ENCODE data around the gene RBM38.
"Not testable (repeated sequence)": the region's sequence is repeated elsewhere in the genome, so short reads cannot be mapped to it uniquely, and the experiment has no call there.

The RBM38 gene

DNA sequence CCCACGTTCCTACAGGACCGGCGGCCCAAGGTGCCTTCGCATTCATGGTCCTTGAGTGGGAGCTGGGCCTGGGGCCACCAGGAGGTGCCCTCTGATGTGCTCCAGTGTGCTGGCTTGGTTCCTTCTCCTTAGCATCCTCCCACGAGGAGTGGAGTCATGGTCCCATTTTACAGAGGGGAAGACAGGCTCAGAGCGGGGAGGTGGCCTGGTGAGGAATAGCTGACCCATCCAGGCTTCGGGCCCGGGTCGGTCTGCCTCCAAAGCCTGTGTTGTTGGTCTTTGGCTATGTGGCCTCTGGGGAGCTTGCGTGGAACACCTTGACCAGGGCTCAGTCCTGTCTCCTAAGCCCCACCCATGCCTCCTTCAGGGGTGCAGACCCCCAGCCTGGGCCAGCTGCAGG lies 22.8 kb downstream of the RBM38 start:
- H3K9me3 Mint-ChIP-seq = no peaks in the 10 kb centered on the region
- peaks cover 35% of the 10 kb centered on the region for H3K4me1 Mint-ChIP-seq
- no peak overlapping the region for H3K27ac Mint-ChIP-seq (ENCODE audit: low read depth)

GRCh38 chr20:57414867-57415592 lies 23.8 kb downstream of the RBM38 start:
- no peaks in the 10 kb centered on the region for H3K27me3 Mint-ChIP-seq
- no peaks in the 10 kb centered on the region for H3K9me3 Mint-ChIP-seq
- no peak overlapping the region for H3K27ac Mint-ChIP-seq (ENCODE audit: low read depth)
- no peak for ATAC-seq (replicated peaks; ENCODE audit: extremely low read depth, poor library complexity, severe bottlenecking)
- H3K36me3 Mint-ChIP-seq (ENCODE audit: insufficient read depth) = peaks cover 18% of the 10 kb centered on the region
- peaks cover 30% of the 10 kb centered on the region for H3K4me1 Mint-ChIP-seq
- H3K4me3 Mint-ChIP-seq = no peak overlapping the region
- DNase-seq (ENCODE audit: low spot score in 2 of 2) = no peak

More for the DNA sequence above, 22.8 kb downstream of the RBM38 start:
- DNase-seq (ENCODE audit: low spot score in 2 of 2) = no peak
- no peak for ATAC-seq (replicated peaks; ENCODE audit: extremely low read depth, poor library complexity, severe bottlenecking)
- no peak overlapping the region for H3K4me3 Mint-ChIP-seq
- peaks cover 28% of the 10 kb centered on the region for H3K36me3 Mint-ChIP-seq (ENCODE audit: insufficient read depth)
- no peaks in the 10 kb centered on the region for H3K27me3 Mint-ChIP-seq

DNA sequence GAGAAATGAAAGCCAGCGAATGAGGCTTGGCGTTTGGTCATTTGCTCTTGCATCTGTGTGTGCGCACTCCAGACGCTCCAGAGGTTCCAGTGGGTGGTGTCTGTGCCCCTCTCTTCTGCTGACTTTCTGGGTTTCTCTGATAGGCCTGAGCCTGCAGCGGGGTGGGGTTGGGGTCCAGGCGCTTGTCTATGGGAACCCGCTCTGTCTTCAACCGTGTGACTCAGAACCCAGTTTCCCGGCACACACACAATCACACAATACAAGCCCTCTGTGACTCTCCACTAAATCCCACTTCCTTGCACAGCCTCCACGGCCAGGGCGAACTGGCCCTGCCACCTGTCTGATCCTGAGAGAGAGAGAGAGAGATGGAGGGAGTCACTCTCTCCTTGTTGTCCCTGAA lies 24.6 kb downstream of the RBM38 start:
- Mint-ChIP-seq H3K4me3 (no peak overlapping the region), H3K9me3 (no peaks in the 10 kb centered on the region), H3K4me1 (peaks cover 29% of the 10 kb centered on the region), H3K27me3 (no peaks in the 10 kb centered on the region), H3K27ac (ENCODE audit: low read depth) (no peak overlapping the region), H3K36me3 (ENCODE audit: insufficient read depth) (peaks cover 11% of the 10 kb centered on the region)
- DNase-seq (ENCODE audit: low spot score in 2 of 2) (no peak), ATAC-seq (replicated peaks; ENCODE audit: extremely low read depth, poor library complexity, severe bottlenecking) (no peak)

- Mint-ChIP-seq H3K36me3 (ENCODE audit: insufficient read depth) (peaks cover 11% of the 10 kb centered on the region), H3K27me3 (no peaks in the 10 kb centered on the region)
Measured at GRCh38 chr20:57416296-57417022, 25.3 kb downstream of the RBM38 start.

DNA sequence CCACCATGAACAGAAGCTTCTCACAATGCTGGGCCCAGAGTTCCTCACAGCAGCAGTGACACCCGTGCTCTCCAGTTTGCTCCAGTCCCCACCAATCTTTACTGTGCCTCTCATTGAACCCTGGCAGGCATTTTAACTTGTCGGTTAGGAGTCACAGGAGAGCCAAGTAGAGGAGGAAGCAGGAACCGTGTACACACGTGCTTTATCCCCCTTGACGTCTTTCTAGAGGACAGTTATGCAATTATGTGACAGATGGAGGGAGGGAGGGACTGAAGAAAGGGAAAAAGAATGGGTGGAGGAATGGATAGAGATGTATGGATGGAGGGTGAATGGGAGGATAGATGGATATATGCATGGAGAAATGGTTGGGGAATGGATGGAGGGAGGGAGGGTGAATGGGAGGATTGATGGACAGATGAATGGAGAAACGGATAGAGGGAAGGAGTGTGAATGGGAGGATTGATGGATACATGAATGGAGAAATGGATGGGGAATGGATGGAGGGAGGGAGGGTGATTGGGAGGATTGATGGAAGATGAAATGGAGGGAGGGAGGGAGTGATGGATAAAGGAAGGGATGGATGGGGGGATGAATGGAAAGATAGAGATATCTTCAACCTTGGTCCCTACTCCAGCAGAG lies 26.0 kb downstream of the RBM38 start:
- Mint-ChIP-seq H3K27me3 (no peaks in the 10 kb centered on the region), H3K4me1 (peaks cover 25% of the 10 kb centered on the region), H3K36me3 (ENCODE audit: insufficient read depth) (peaks cover 7% of the 10 kb centered on the region), H3K4me3 (no peak overlapping the region), H3K27ac (ENCODE audit: low read depth) (no peak overlapping the region), H3K9me3 (no peaks in the 10 kb centered on the region)
- no peak for ATAC-seq (replicated peaks; ENCODE audit: extremely low read depth, poor library complexity, severe bottlenecking)
- no peak for DNase-seq (ENCODE audit: low spot score in 2 of 2)

More at GRCh38 chr20:57416296-57417022, 25.3 kb downstream of the RBM38 start:
- Mint-ChIP-seq H3K4me1 (peaks cover 23% of the 10 kb centered on the region), H3K4me3 (no peak overlapping the region), H3K9me3 (no peaks in the 10 kb centered on the region), H3K27ac (ENCODE audit: low read depth) (no peak overlapping the region)
- ATAC-seq (replicated peaks; ENCODE audit: extremely low read depth, poor library complexity, severe bottlenecking) (no peak), DNase-seq (ENCODE audit: low spot score in 2 of 2) (no peak)

- no peaks in the 10 kb centered on the region for H3K9me3 Mint-ChIP-seq
- ATAC-seq (replicated peaks; ENCODE audit: extremely low read depth, poor library complexity, severe bottlenecking) (no peak), DNase-seq (ENCODE audit: low spot score in 2 of 2) (no peak)
- no peaks in the 10 kb centered on the region for H3K27me3 Mint-ChIP-seq
- H3K27ac Mint-ChIP-seq (ENCODE audit: low read depth) = no peak overlapping the region
- H3K4me1 Mint-ChIP-seq = peaks cover 19% of the 10 kb centered on the region
- peaks cover 3% of the 10 kb centered on the region for H3K36me3 Mint-ChIP-seq (ENCODE audit: insufficient read depth)
- no peak overlapping the region for H3K4me3 Mint-ChIP-seq
Measured at GRCh38 chr20:57417830-57418780, 26.9 kb downstream of the RBM38 start.

DNA sequence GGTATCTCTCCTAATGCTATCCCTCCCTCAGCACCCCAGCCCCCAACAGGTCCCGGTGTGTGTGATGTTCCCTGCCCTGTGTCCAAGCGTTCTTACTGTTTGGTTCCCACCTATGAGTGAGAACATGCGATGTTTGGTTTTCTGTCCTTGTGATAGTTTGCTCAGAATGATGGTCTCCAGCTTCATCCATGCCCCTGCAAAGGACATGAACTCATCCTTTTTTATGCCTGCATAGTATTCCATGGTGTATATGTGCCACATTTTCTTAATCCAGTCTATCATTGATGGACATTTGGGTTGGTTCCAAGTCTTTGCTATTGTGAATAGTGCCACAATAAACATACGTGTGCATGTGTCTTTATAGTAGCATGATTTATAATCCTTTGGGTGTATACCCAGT lies 28.3 kb downstream of the RBM38 start:
- not testable (repeated sequence) for H3K9me3 Mint-ChIP-seq

DNA sequence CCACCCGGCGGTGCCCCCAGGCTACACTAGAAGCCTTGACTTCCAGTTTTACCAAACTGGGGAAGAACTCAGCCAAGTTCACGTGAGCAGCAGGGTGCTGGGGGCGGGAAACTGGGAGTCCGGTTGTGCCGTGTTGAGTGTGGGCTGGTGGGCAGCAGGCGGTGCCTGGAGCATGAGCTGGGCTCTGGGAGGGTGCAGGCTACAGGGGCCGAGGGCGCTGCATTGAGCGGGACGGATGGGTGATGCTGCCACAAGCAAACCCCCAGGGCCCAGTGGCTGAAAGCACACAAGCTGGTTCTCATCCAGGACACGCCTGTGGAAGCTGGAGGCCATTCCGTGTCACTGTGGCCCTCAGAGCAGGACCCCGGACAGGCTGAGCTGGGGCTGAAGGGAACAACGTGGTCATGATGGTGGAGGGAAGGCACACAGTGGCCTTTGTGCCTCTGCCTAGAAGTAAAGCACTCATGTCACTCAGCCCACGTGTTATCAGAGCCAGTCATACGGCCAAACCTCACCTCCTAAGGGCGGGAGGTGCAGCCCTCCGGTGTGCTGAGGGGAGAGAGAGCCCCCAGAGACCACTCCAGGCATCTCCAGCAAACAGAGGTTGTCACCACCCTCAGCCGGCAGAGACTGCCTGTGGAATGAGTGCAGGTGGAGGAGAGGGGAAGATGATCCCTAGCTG lies 29.5 kb downstream of the RBM38 start:
- ATAC-seq (replicated peaks; ENCODE audit: extremely low read depth, poor library complexity, severe bottlenecking) = no peak
- Mint-ChIP-seq H3K9me3 (no peaks in the 10 kb centered on the region), H3K27me3 (no peaks in the 10 kb centered on the region), H3K4me3 (no peak overlapping the region), H3K36me3 (ENCODE audit: insufficient read depth) (peaks cover 1% of the 10 kb centered on the region), H3K4me1 (peaks cover 28% of the 10 kb centered on the region), H3K27ac (ENCODE audit: low read depth) (no peak overlapping the region)
- DNase-seq (ENCODE audit: low spot score in 2 of 2) = no peak

More for the DNA sequence above, 28.3 kb downstream of the RBM38 start:
- H3K4me3 Mint-ChIP-seq; ATAC-seq (replicated peaks; ENCODE audit: extremely low read depth, poor library complexity, severe bottlenecking); H3K36me3 Mint-ChIP-seq (ENCODE audit: insufficient read depth); H3K27ac Mint-ChIP-seq (ENCODE audit: low read depth); H3K27me3 Mint-ChIP-seq; DNase-seq (ENCODE audit: low spot score in 2 of 2): not testable (repeated sequence)
- H3K4me1 Mint-ChIP-seq = peaks cover 19% of the 10 kb centered on the region

DNA sequence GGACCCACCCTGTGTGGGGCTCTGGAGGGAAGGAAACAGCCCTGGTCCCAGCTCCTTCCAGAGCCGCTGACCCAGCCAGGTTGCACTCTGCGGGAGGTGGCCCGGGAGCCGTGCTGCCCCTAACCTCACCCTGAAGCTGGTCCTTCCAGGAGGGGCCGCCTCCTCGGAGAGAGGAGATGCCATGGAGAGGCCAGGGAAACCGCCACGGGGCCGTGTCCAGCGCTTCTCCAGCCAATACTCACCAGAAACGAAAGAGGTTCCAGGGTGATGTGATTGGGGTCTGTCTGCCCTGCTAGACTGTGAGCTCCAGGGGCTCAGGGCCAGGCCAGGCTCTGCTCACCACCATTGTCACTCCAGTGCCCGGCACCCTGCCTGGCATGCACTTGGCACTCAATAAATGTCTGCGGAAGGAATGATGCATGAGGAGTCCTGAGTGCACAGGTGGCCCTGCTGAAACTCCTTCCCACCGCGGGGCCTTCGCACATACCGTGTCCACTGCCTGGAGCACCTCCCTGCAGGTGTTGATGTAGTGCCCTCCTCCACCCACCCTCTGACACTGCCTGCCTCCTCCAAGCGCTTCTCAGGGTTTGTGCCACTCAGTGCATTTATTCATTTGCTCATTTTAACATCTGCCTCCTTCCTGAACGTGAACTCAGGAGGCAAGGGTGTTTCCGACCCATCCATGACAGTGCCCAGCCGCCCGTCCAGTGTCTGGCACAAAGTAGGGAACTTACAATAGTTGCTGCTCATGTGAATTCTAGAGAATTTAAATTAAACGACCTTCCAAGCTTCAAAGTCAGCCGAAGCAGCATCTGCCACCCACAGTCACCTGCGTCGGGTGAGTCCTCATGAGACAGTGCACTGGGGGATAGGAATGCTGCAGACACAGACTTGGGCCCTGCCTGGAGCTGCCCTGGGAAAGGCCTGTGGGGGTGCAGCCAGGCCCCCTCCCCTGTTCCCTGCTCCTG lies 30.3 kb downstream of the RBM38 start:
- Mint-ChIP-seq H3K4me1 (peaks cover 23% of the 10 kb centered on the region), H3K27ac (ENCODE audit: low read depth) (no peak overlapping the region)

GRCh38 chr20:57422254-57422653 lies 31.1 kb downstream of the RBM38 start:
- no peak for DNase-seq (ENCODE audit: low spot score in 2 of 2)
- H3K27ac Mint-ChIP-seq (ENCODE audit: low read depth) = no peak overlapping the region
- ATAC-seq (replicated peaks; ENCODE audit: extremely low read depth, poor library complexity, severe bottlenecking) = no peak
- peaks cover 4% of the 10 kb centered on the region for H3K36me3 Mint-ChIP-seq (ENCODE audit: insufficient read depth)
- H3K4me1 Mint-ChIP-seq = peaks cover 23% of the 10 kb centered on the region
- no peaks in the 10 kb centered on the region for H3K27me3 Mint-ChIP-seq
- no peak overlapping the region for H3K4me3 Mint-ChIP-seq
- no peaks in the 10 kb centered on the region for H3K9me3 Mint-ChIP-seq

More for the DNA sequence above, 30.3 kb downstream of the RBM38 start:
- H3K9me3 Mint-ChIP-seq = no peaks in the 10 kb centered on the region
- no peaks in the 10 kb centered on the region for H3K27me3 Mint-ChIP-seq
- ATAC-seq (replicated peaks; ENCODE audit: extremely low read depth, poor library complexity, severe bottlenecking) (no peak), DNase-seq (ENCODE audit: low spot score in 2 of 2) (no peak)
- no peak overlapping the region for H3K4me3 Mint-ChIP-seq
- peaks cover 1% of the 10 kb centered on the region for H3K36me3 Mint-ChIP-seq (ENCODE audit: insufficient read depth)

Data from central memory CD8-positive, alpha-beta T cell (primary cell).